ENCODE data around the gene FCRLB.

- no peak for TF ChIP-seq CTCF (IDR thresholded peaks at IDR 0.05)
- TF ChIP-seq EZH2 (IDR thresholded peaks at IDR 0.05): no peak
- no peak for TF ChIP-seq EZH2phosphoT487 (IDR thresholded peaks at IDR 0.05)
Observed at GRCh38 chr1:161768461-161768860, 47.1 kb downstream of the FCRLB start.
